ENCODE results near the gene CD86.

GRCh38 chr3:122063908-122064307 lies 8.7 kb downstream of the CD86 start:
- TF ChIP-seq CTCF (IDR thresholded peaks at IDR 0.05) = no peak
- TF ChIP-seq POLR2A (IDR thresholded peaks at IDR 0.05) = no peak

Measured in Peyer's patch (tissue), 4 donors.